Stimulated activated CD4-positive, alpha-beta T cell treated with anti-CD3 and anti-CD28 coated beads, Interleukin-2, amount 100 ng/mL, for 4 hours (primary cell): Measurements from ENCODE around the gene HES7.
A peak's percentile ranks its signal among the peaks of the same experiment; 100 is the strongest.

Source experiments
- DNase-seq: peaks from one replicate; pipeline ENCODE4 v3.0.0-alpha.2; 2020; ENCODE audit warnings: low read depth

Gene HES7

GRCh38 chr17:8072729-8073461 is 51.0 kb downstream of the HES7 start:
- DNase-seq: peak; percentile 18

- DNase-seq: no peak
Observed at GRCh38 chr17:8072341-8072728, 51.6 kb downstream of the HES7 start.

- DNase-seq: no peak
Observed at GRCh38 chr17:8071496-8071895, 52.4 kb downstream of the HES7 start.
